Hematopoietic multipotent progenitor cell treated with erythropoietin and hydrocortisone succinate and interleukin-3 and kit ligand, for 15 days (in vitro differentiated cells): Measurements from ENCODE around the gene SORL1-AS1.
"Not testable (repeated sequence)": the region's sequence is repeated elsewhere in the genome, so short reads cannot be mapped to it uniquely, and the experiment has no call there.

Source experiments
- DNase-seq: peaks from one replicate; pipeline ENCODE4 v3.0.0-alpha.2; 2015; ENCODE audit warnings: low spot score

Gene SORL1-AS1

DNA sequence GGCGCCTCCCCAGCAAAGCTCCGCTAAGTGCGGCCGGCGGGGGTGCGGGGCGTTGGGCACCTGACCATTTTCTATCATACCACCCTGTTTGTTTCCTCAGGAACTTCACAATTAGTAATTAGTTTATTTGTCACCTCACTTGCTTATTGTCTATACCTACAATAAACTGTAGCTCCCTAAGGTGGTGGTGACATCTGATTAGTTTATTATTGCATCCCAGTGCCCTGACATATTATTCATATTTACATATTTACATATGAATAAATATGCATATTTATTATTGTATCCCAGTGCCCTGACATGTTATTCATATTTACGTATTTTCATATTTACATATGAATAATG lies 25.4 kb downstream of the SORL1-AS1 start:
- DNase-seq = no peak

DNA sequence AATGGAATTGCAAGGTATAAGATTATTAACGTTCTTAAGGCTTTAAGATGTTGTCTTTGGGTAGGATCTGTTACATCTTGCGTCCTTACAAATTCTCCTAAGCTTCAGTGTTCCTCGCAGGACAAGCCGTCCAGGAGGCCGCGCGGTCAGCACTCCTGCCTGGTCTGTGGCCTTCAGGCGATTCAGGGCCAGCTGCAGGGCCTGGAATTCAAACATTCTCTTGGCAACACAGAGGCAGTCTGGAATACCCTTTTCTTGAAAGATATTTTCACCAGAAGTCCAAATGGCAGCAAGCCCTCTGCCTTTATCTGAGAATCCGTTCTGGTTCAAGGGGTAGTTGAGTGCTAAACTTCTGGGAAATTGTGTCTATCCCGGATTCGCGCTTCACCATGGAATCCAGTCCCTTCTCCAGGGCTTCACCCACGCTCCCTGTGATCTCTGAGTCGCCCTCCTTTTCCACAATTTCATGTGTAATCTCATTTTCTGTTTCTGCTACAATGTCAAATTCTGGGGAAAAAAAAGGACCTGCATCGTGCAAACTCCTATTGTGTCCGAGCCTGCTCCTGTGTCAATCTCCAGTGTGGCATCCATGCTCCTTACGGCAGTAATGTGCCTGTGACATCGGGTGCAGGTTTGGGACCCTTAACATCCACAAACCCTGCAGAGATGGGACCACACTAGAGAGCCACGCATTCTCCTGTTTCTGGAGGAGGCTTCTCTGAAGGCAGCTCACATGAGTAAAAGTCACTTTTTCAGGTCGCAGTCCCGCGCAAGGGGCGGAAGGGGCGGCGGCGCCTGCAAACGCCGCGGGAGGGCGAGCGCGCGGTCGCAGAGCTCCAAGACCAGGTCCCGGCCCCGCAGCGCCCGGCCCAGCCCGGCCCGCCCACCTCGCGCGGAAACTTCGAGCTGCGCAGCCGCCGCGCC lies 26.0 kb downstream of the SORL1-AS1 start:
- no peak for DNase-seq

DNA sequence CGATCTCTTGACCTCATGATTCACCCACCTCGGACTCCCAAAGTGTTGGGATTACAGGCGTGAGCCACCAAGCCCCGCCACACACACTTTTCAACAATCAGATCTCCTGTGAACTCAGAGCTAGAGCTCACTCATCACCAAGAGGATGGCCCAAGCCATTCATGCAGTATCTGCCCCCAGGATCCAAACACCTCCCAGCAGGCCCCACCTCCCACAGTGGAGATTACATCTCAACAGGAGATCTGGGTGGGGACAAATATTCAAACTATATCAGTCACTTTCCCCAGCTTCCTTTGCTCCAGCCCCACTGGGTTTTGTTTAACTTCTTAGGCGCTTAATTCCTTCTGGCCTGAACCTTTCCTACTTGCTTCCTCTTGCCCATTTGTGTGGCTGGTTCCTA lies 26.9 kb downstream of the SORL1-AS1 start:
- DNase-seq = no peak

DNA sequence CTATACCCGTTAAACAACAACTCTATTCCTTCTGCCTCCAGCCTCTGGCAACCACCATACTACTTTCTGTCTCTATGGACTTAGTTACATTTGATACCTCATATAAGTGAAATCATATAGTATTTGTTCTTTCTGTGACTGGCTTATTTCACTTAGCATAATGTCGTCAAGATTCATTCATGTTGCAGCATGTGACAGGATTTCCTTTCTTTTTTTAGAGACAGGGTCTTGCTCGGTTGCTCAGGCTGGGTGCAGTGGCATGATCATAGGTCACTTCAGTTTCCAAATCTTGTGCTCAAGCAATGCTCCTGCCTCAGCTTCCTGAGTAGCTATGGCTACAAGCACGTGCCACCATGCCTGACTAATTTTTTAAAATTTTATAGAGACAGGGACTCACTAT lies 30.1 kb downstream of the SORL1-AS1 start:
- DNase-seq = no peak

DNA sequence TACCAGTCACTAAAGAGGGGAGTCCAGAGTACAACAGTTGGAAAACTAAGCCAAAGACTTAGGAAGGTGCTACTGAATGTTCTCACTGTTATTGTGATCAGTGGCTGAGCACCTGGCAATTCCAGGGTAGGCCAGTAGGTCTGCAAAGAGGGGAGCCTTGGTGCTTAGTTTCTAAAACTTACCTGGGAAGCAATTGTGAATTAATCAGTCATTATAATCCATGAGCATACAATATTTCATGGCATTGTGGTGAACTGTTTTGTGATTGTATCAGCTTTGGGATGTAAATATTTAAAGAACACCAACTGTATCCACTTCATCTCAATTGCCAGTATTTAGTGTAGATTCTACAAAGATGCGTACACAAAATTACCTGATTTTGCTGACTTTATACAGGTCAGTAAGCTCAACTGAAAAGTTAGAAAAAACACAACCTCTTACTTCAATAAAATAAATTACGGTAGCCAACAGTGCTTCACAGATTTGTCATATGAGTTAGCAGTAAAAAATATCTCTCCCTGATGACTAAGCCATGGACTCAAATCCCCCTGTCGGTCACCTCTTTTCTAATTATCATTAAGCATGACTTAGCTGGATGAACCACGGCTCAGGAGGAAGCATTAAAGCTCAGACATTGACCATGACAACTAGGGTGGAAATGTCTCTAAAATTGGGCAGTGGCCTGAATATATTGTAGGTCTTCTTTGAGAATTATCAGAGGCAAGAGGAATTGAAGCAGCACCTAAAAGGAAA lies 31.4 kb downstream of the SORL1-AS1 start:
- no peak for DNase-seq

DNA sequence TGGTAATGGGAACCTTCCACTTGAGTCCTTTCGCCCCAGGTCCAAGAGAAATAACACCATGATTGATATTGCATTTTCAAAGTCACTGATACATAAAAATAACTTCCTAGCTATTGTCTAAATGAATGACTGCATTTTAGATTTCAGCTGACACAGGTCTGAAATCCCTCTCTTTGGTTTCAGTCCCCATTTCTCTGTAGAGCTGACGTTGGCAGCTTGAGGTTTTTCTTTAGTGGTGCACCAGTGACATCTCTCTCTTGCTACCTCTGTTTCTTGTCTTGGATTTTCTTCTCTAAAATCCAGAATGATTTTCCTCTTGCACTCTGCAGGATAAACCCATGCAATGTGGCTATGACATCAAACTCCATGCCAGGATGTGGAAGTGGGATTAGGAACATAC lies 32.4 kb downstream of the SORL1-AS1 start:
- DNase-seq = no peak

DNA sequence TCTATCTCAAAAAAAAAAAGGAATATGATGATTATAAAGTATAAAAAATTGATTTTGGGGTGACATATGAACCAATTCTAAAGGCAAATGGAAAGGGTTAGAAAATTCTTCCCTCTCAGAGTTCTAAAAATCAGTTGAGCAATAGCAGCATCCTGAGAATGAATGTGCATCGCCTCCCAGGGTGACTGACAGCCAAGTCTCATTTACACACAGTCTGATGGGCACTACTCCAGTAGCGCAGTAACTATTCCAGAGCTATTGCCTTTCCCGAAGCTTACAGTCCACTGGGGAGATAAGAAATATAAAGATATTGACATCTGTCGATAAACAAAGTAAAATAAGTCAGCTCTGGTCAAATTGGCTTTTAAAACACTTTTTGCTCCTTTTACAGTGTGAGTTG lies 32.9 kb downstream of the SORL1-AS1 start:
- DNase-seq = no peak

DNA sequence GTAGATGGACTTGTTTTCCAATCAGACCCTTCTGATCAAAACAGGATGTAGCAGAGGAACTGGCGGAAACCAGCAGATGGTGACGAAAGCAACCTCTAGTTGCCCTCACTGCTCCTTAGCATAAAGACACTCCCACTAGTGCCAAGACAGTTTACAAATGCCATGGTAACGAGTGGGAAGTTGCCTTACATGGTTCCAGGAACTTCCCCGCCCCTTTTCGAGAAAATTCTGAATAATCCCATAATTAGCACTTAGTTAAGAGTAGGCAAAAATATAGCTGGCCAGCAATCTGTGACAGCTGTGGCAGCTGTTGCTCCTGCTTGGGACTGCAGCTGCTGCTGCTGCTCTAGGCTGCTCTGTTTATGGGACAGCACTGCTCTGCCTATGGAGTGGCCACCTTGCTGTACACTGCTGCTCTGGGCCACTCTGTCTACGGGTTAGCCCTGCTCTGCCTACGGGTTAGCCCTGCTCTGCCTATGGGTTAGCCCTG lies 34.1 kb downstream of the SORL1-AS1 start:
- DNase-seq = no peak

DNA sequence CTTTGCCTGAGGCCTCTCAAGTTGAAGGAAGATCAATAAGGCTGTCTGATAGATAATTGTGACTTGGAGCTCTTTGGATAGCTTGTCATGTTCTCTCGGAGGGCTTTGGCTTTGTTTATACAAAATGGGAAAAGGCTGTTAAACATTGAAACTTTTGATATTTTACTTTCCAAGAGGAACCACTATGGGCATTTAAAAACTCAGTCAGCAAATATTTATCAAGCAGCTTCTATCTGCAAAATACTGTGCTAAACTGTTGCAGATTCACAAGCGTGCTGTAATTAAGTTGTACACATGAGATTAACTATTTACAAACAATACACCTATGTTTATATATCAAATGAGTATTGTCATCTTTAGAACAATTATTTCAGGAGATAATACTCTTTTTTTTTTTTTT lies 35.2 kb downstream of the SORL1-AS1 start:
- no peak for DNase-seq

DNA sequence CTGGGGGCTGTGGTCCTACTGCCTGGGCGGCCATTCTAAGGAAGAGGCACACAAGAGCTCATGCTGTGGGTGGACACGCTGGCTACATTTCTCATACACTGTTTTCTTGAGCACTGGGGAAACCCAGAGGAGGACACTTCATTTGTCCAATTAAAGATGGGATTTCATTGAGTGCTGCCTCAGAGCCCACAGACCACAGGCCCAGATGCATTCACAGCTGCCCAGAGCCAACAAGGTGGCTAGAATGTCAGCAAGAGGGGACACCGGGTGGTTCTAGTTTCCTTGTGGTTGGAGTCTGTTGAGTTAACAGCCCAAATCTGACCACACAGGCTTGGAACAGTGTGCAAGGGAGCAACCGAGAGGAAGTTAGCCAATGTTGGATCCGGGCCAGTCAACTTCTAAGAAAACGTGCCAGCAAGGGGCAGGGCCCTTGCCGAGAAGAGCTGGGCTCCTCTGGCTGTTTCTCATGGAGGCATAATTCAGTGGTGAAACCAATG lies 35.7 kb downstream of the SORL1-AS1 start:
- DNase-seq = no peak

DNA sequence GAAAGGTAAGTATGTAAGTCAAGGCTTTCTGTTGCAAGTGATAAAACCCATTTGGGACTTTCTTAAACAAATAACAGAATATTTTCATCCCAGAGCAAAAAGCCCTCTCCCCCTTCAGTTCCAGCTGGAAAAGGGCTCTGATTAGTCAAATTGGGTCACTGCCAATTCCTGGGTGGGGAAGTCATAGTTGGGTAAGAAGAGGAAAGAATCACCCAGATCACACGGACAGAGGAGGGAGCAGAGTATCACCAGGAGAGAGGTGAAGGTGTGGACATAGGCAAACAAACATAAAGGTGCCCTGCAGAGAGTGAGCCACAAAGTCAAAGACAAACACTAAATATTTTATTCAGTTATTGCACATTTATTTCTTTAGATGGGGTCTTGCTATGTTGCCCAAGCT lies 36.9 kb downstream of the SORL1-AS1 start:
- DNase-seq = no peak

DNA sequence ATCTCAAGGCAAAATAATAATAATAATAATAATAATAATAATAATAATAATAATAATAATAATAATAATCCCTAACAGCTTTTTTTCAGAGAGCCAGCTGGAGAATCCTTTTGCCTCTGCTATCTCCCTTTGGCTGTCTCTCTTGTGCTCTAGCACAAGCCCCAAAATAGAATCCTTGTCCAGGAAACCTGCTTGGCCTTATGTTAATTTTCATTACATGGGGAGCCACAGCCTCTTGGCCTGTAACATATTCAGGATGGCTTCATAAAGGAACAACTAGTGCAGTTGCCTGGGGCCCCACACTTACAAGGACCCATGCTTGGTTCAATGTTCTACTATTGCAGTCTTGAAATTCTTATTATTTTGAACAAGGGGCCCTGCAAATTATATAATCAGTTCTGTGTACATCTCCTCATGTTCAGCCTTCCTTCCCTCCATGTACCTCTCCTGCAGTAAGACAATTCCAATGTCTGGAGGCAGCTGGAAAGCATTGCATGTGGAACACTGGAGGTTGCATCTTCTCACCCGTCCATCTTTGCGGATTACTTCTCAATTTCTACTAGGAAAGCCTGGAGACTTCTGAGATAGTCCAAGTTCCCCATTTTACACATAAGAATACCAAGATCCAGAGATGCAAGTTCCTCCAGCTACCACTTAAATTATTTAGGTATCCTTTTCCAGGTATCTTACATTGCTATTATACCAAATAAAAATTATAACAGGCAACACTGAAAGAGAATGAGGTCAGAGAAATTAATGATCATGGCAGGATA lies 38.4 kb downstream of the SORL1-AS1 start:
- no peak for DNase-seq

DNA sequence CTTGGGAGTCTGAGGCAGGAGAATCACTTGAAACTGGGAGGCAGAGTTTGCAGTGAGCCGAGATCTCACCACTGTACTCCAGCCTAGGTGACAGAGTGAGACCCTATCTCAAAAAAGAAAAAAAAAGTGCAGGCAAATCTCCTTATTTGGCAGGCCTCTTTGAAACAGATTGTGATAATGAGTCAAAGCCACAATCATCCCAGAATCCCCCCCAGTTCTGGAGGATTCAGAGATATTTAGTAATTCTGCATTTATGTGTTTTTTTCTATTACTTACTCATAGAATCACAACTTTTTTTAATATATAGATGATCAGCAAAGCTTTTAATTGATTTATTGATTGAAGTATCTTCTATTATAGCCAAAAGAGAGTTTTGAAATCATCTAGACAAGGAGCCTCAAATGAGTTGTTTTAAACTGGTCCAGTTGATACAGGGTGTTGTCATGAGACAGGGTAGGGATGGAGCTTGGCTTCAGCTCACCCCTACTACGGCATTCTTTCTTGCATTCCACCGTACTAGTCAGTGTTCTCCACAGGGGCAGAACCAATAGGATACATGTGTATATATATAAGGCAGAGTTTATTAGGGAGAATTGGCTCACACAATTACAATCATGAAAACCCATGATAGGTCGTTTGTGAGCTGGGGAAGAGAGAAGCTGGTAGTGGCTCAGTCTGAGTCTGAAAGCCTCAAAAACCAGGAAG lies 39.9 kb downstream of the SORL1-AS1 start:
- DNase-seq = no peak

DNA sequence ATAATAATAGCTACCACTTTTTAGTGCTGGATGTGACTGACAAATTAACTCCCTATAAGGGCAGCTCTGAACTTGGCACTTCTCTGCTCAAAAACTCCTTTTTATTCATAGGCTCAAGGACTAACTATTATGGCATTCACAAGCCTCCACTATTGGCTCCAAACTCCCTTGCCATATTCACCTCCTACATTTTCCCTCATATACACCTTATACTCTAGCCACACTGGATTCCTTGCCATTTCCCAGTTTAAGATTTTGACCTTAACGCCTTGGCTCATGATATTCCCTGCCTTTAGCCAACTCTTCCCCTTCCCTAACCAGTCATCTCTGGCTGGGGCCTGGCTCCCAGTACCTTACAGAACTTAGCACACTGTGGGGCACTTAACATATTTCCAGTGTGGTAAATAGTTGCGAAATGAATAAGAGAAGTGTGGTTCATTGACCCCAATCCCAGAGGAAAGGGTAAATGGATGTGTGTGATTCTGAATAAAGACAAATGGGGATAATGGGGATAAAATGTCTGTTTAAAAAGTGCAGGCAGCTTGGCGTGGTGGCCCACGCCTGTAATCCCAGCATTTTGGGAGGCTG lies 40.7 kb downstream of the SORL1-AS1 start:
- no peak for DNase-seq

DNA sequence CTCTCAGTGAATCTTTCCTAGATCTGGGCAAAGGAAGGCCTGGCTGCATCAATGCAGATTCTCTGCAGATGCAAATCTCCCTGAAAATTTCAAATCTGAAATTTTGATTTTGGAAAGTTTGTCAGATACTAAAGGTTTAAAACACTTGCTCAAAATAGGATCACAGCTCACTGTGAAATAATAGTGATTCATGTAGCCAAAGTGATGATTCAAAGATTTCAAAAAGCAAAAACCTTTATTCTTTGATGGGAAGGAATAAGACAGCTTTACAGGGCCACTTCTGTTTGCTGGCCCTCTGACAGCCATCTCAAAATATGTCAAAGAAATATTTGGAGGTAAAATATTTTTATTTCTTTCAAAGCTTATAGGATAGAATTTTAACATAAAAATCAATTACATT lies 41.4 kb downstream of the SORL1-AS1 start:
- DNase-seq = not testable (repeated sequence)

DNA sequence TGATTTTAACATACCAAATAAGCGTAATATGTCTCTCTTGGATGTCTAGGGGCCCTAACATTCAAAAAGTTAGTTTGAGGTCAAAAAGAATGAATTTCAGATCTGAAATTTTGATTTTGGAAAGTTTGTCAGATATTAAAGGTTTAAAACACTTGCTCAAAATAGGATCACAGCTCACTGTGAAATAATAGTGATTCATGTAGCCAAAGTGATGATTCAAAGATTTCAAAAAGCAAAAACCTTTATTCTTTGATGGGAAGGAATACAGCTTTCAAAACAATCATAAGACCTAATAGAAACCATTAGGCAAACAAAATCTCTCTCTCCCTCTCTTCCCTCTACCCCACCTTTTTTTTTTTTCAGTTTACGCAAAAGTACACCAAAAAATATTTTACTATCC lies 42.7 kb downstream of the SORL1-AS1 start:
- not testable (repeated sequence) for DNase-seq

DNA sequence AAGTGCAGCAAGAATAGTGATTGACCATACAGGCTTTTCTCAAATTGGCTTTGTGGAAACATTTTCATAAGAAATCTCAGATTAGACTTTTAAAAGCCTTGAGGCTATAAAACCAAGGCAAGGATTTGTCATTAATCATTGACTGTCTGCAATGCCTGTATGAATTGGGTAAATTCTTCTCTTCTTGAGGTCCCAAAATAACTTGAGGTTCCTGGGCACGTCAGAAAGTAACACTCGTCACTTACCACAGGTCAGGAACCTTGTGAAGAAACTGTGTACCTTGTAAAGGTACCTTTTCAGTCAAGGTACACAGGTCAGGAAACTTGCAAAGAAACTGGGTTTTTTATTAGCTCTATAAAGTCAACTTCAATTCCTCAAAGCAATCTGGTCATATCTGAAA lies 43.9 kb downstream of the SORL1-AS1 start:
- no peak for DNase-seq

DNA sequence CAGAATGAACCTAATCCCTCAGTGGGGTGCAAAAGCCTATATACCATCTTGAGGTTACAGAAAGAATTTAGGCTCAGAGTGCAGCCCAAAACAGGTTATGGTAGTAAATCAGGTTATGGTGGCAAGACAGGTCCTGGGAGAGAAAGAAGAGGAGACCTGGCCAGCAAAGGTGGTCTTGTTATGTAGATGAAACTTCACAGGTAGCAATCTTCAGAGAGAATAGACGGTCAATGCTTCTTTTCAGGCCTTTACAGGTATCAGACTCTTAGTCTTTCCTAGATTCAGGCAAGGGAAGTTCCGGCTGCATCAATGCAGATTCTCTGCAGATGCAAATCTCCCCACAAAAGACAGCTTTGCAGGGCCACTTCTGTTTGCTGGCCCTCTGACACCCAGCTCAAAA lies 46.5 kb downstream of the SORL1-AS1 start:
- DNase-seq = no peak

DNA sequence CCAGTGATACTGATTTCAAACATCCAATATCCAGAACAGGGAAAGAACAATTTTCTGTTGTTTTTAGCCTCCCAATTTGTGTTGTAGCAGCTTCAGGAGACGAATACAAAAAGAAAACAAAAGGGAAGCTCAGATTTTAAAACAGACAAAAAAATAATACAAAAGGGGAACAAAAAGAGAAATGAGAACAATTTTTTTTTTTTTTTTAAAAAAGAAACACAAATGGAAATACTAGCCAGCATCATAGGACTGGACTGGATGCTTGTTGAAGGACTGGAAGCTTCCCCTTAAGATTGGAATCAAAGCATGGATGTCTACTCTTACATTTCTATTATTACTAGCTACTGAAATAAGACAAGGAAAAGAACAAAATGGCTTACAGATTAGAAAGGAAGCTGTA lies 47.1 kb downstream of the SORL1-AS1 start:
- no peak for DNase-seq

DNA sequence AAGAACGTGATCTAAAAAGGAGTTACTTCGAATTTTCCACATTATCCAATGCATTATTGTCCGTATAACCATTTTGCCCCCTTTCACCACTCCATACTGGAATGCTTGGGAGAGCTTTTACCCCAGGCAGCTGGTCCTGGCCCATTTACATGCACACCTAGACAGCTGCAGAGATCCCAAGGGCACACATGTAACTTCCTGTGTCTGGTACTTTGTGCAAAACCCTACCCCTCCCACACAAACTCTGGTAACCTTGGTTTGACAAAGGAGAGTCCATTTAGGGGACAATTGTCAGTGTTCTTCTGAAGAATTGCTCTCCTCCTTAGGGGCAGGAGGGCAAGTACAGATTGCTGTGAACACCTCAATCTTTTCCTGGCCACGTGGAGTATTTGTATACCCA lies 58.0 kb downstream of the SORL1-AS1 start:
- DNase-seq = no peak

DNA sequence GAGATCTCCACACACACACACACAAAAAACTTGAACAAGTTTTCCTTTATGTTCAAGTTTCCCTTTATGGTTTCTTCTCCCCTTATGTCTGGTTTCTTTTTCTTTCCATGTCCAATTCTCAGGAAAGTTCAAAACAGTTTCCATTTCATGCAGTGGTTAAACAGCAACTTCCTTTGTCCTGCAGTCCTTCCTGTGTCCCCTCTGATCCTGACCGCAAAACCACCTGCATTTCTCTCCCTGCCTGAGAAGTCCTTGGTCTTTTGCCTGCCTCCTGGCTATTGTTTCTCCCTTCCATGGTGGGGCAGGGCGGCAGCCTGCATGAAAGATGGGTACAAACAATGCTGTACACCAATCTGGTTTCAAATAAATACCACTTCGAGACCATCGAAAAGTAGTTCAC lies 58.9 kb downstream of the SORL1-AS1 start:
- DNase-seq = no peak
